NCI-H1436 treated with DMSO at 0.1 percent for 48 hours (cell line): ENCODE results near the gene ZEB1.
"Not testable (repeated sequence)": the region's sequence is repeated elsewhere in the genome, so short reads cannot be mapped to it uniquely, and the experiment has no call there.

Experiments
- DNase-seq: peaks from one replicate; lab custom pipeline; 2025; lab: John Stamatoyannopoulos, UW

The ZEB1 gene

GRCh38 chr10:31508234-31508633 lies 189.2 kb downstream of the ZEB1 start:
- no peak for DNase-seq

GRCh38 chr10:31508882-31509281 lies 189.9 kb downstream of the ZEB1 start:
- no peak for DNase-seq

DNA sequence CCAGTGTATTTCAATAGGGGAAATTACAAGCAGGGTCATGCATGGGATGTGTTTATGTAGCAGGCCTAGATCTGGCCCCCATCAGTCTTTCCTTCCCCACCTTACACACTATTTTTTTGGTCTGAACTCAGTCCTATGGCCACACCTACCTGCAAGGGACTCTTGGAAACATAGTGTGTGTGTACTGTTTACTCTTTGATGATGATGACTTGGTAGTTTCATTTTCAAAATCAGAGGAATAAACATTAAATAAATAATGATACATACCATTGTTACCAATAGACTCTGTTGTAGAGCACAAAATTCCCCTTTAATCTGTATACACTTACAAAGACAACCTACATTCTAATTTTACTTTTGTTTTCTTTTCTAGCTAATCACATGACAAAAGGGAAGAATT lies 191.0 kb downstream of the ZEB1 start:
- no peak for DNase-seq

DNA sequence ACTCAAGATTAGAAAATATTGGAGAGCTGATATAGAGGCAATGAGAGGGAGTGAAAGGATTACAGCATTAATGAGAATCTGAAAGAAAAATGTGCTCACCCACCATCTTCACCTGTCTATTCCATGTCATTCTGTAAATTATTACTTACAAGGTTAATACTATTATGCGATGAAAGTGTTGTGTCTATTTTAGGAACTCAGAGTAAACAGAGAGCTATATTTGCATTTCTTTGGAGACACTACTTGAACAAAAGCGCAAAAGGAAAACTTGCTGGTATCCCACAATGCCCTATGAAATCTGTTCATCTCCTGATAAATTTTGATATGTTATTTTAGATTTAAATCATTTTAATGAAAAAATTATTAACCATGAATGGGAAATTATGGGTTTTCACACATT lies 196.1 kb downstream of the ZEB1 start:
- no peak for DNase-seq

- no peak for DNase-seq
Observed at GRCh38 chr10:31515819-31516402, 196.9 kb downstream of the ZEB1 start.

GRCh38 chr10:31520986-31521831 lies 202.2 kb downstream of the ZEB1 start:
- DNase-seq, result no peak

DNA sequence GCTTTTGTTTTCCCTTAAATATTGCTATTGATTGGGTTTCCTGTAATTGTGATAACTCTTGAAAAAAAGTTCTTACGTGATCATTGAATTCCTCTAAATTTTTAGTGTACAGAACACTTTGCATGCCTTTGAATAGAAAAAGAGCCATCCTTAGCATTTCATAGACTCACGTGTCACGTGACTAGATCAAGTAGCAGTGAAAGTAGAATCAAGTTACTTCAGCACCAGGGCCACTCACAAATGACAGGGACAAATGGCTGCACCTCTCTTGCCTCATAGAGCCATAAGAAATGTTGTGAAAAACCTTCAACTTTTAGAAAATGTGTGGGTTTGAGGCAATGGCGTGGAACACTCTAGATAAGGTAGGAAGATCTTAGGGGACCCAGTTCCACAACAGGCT lies 203.8 kb downstream of the ZEB1 start:
- no peak for DNase-seq

GRCh38 chr10:31524460-31524859 lies 205.4 kb downstream of the ZEB1 start:
- no peak for DNase-seq

DNA sequence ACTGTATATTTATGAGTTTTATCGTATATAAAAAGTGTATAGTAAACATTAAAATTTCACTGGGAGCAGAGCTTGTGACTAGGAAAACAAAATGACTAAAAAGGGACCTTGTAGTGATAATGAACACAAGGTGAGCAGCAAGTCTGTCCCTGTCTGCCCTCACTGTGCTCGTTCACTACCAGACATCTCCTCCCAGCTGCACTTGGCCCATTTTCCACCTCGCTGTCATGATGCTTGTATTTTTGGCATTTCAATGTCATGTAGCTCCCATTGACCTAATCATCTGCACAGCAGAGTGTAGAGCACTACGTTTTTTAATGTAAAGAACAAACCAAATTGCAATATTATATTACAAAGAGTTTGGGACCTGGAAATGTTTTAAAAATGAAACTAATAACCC lies 207.2 kb downstream of the ZEB1 start:
- DNase-seq, result no peak

- DNase-seq, result no peak
Observed at GRCh38 chr10:31526681-31527080, 207.7 kb downstream of the ZEB1 start.

DNA sequence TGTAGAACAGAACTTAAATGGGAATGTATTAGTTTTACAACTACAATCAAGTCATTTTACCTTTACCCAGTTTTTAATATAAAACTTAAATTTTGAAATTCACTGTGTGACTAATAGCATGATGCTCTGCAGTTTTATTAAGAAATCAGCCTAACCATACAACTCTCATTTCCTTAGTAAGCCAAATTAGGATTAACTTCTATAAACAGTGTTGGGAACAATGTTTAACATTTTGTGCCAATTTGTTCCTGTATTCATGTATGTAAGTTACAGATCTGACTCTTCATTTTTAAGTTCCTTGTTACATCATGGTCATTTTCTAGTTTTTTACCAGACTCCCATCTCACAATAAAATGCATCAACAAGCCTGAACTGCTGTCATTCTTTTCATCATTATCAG lies 209.8 kb downstream of the ZEB1 start:
- DNase-seq, result no peak

- no peak for DNase-seq
Observed at GRCh38 chr10:31536302-31536701, 217.3 kb downstream of the ZEB1 start.

DNA sequence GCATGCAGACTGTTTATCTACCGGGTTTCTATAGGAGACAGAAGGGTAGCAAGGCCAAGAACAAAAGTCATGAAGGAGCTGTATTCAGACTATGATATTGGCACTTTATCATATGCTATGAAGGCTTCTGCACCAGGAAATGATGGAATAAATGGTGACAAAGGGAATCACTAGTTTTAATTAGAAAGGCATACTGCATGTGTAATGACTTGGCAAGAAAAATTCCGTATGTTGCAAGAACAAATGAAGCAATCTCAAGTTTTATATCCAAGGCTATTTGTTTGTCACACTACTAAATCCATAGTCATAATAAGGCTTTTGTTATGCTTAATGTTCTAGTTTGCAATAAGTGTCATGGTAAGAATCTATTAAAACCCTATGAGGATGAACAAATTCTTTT lies 230.9 kb downstream of the ZEB1 start:
- no peak for DNase-seq

DNA sequence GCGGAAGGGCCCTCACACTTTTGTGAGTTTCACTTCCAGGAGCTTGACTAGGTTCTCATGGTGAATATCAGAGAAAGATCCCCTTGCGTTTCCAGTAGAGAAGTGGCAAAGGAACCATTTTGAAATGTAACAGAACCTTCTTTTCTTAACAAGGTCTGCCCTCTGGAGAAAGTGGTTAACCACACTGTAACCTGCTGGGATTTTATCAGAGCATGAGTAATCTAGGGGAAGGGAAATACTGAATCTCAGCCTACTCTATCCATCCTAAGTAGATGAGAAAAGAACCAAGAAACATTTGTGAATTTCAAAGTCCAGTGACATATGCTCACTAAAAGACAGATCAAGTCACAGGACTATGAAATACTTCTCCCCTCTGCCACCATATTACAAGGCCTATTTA lies 235.5 kb downstream of the ZEB1 start:
- DNase-seq, result no peak

DNA sequence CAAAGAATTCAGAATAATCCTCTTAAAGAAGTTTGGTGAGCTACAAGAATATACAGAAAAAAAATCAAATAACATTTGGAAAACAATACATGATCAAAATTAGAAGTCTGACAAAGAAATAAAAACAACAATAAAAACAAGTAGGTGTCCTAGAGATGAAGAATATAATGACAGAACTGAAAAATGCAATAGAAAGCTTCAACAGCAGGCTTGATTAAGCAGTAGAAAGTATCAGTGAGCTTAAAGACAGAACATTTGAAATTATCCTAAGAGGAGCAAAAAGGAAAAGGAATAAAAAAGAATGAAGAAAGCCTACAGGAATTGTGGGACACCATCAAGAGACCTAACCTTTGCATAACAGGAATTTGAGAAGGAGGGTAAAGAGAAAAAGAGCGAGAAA lies 238.8 kb downstream of the ZEB1 start:
- DNase-seq, result no peak

DNA sequence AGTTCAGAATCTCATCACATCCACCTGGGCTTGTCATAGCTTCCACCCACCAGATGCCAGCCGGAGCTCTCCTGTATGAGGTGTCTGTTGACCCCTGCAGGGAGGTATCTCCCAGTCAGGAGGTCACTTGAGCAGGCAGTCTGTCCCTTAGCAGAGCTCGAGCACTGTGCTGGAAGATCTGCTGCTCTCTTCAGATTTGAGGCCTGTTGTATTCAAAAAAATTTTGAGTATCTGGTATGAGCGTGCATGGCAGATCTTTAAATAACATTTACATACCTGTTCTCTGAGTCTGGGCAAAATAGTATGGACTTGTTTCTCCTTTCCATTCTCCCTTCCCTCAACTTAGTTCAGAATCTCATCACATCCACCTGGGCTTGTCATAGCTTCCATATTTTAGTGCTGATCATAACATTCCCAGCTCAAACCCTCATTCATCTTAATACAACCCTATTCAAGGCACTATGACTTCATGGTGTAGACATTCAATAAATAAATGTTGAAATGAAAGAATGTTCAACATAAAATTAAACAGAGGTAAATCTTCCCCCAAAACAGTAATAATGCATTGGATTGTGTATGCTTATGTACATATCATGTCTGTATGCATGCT lies 249.3 kb downstream of the ZEB1 start:
- DNase-seq, result not testable (repeated sequence)

GRCh38 chr10:31574577-31574976 lies 255.6 kb downstream of the ZEB1 start:
- DNase-seq, result no peak

DNA sequence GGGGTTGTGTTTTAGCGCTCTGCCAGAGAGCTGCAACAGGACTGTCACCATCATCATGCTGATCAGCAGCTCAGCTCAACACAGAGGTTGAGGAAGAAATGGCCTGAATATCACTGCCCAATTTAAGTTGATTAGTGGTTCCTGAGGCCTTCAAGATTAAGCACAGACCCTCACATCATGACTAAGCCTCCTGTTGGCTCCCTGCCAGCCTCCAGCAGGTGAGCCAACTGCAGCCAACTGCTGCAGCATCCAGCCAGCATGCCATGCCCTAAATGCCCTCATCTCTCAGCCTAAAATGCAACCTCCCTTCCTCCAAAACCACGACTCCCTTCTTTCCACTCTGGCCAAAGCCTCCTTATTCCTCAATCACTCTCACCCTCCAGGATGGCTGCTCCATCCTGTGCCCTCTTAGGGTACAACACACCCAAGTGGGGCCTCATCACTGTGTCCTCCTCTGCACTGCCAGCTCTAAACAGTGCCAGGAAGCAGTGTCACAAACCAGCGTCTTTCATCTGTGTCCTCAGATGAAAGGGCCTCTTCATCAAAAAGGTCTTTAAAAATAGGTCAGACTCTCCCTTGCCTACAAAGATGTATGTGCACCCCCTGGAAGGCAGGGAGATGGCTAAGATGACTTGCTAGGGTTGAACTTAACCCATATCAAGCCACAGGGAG lies 259.3 kb downstream of the ZEB1 start:
- DNase-seq, result no peak

- no peak for DNase-seq
Observed at GRCh38 chr10:31578951-31579350, 259.9 kb downstream of the ZEB1 start.
